CD4-positive, alpha-beta memory T cell (primary cell): Measurements from ENCODE around the gene EED. TPM values are rescaled to one million over a fixed set of nuclear protein-coding genes. Genes with fewer than 3 reads are reported as not detected.

Experiments used
- CTCF ChIA-PET: fragments of 350-600 bp; sonication (Branson Sonifier 250); formaldehyde crosslinking; loops from one replicate; lab custom pipeline; 2021; ENCODE audit warnings: inconsistent platforms; ENCODE audit not compliant: partially characterized antibody; lab: Charles Lee
- POLR2A ChIA-PET: fragments of 350-600 bp; sonication (Branson Sonifier 250); formaldehyde crosslinking; loops from one replicate; lab custom pipeline; 2021; ENCODE audit not compliant: partially characterized antibody; lab: Charles Lee
- DNase-seq, 5 donors: peaks; one replicate each; pipeline versions ENCODE4 v3.0.0 to v3.0.0-alpha.2; 2020 to 2022; ENCODE audit warnings: mixed read lengths in 1 of 5
- H3K27ac ChIP-seq: one replicate; pipeline ENCODE4 v1.7.0; 2013; ENCODE audit warnings: low read depth, low read length
- H3K27me3 ChIP-seq: 2 replicates; pipeline ENCODE4 v1.7.0; 2013; ENCODE audit warnings: mild to moderate bottlenecking, low read length, moderate library complexity; ENCODE audit not compliant: insufficient read depth
- H3K36me3 ChIP-seq: 2 replicates; pipeline ENCODE4 v1.7.0; 2013; ENCODE audit warnings: mild to moderate bottlenecking, low read length, moderate library complexity; ENCODE audit not compliant: insufficient read depth
- H3K4me1 ChIP-seq: 2 replicates; pipeline ENCODE4 v1.7.0; 2013; ENCODE audit warnings: mild to moderate bottlenecking, low read length, moderate library complexity; ENCODE audit not compliant: insufficient read depth
- H3K4me3 ChIP-seq, 2 donors: one replicate each; pipeline ENCODE4 v1.7.0; 2013; ENCODE audit warnings: low read length in 2 of 2, mild to moderate bottlenecking in 1 of 2
- H3K9me3 ChIP-seq, 2 donors: one replicate each; pipeline ENCODE4 v1.7.0; 2013; ENCODE audit warnings: low read length in 2 of 2, control low read depth in 1 of 2; ENCODE audit not compliant: control insufficient read depth in 1 of 2
- H3K27ac Mint-ChIP-seq, 7 donors: one replicate each; pipeline ENCODE4 v1.8.0; 2020 to 2021; ENCODE audit warnings: mixed read lengths in 7 of 7, mild to moderate bottlenecking in 6 of 7, inconsistent platforms in 3 of 7, moderate library complexity in 3 of 7
- H3K27me3 Mint-ChIP-seq, 2 donors: one replicate each; pipeline ENCODE4 v1.8.0; 2020 to 2021; ENCODE audit warnings: mixed read lengths in 2 of 2
- H3K36me3 Mint-ChIP-seq, 2 donors: one replicate each; pipeline ENCODE4 v1.8.0; 2020 to 2021; ENCODE audit warnings: mixed read lengths in 2 of 2, inconsistent platforms in 1 of 2, mild to moderate bottlenecking in 1 of 2
- H3K4me1 Mint-ChIP-seq, 4 donors: one replicate each; pipeline ENCODE4 v1.8.0; 2020 to 2021; ENCODE audit warnings: mixed read lengths in 4 of 4, mild to moderate bottlenecking in 1 of 4
- H3K4me3 Mint-ChIP-seq, 8 donors: one replicate each; pipeline ENCODE4 v1.8.0; 2020 to 2021; ENCODE audit warnings: mixed read lengths in 8 of 8, mild to moderate bottlenecking in 7 of 8, moderate library complexity in 6 of 8, inconsistent platforms in 3 of 8
- H3K9me3 Mint-ChIP-seq, 8 donors: one replicate each; pipeline ENCODE4 v1.8.0; 2020 to 2021; ENCODE audit warnings: mixed read lengths in 8 of 8, mild to moderate bottlenecking in 5 of 8, inconsistent platforms in 3 of 8, moderate library complexity in 1 of 8
- intact Hi-C: fragments of 100-400 bp; cut with micrococcal nuclease; formaldehyde crosslinking; loops from one replicate; pipeline ENCODE4 v1.15.1; 2023
- polyA plus RNA-seq, 2 donors: library from polyadenylated mRNA; unstranded; fragments of 300-500 nt; fragmentation: Illumina TruSeq; gene quantifications; one replicate each; pipeline ENCODE4 v1.2.3, GENCODE V29; 2021
- total RNA-seq, 2 experiments: library from RNA; stranded (reverse); gene quantifications; one replicate each; pipeline ENCODE4 v1.2.3, GENCODE V29; 2021

Gene EED
- total and polyA plus RNA-seq, 4 experiments from 2014 or later: 15.5 to 51.0 (median 37.0) TPM

GRCh38 chr11:86199354-86199753 is 45.2 kb upstream of the EED start:
- Histone ChIP-seq H3K9me3 (no peaks in the 10 kb centered on the region), H3K27ac (no peak overlapping the region), H3K4me3 (no peak overlapping the region), H3K36me3 (no peaks in the 10 kb centered on the region), H3K4me1 (peaks cover 15% of the 10 kb centered on the region), H3K27me3 (no peaks in the 10 kb centered on the region)
- DNase-seq: no peak
- intact Hi-C loops: no loop called here
- Mint-ChIP-seq H3K27me3 (no peaks in the 10 kb centered on the region), H3K27ac (no peak overlapping the region), H3K9me3 (no peaks in the 10 kb centered on the region), H3K4me3 (no peak overlapping the region), H3K4me1 (no peaks in the 10 kb centered on the region), H3K36me3 (no peaks in the 10 kb centered on the region)
- ChIA-PET CTCF (interaction anchor here (1.1 to 8.1 kb wide), 4 partner anchors 46 to 157 kb away, joined by 4 to 173 read pairs (median 14); partner anchors contain the start of gene EED), POLR2A (no interaction called here)

- no peaks in the 10 kb centered on the region for H3K9me3 ChIP-seq
- Mint-ChIP-seq H3K27me3 (no peaks in the 10 kb centered on the region), H3K27ac (no peak overlapping the region), H3K4me3 (no peak overlapping the region), H3K36me3 (no peaks in the 10 kb centered on the region), H3K4me1 (no peaks in the 10 kb centered on the region), H3K9me3 (no peaks in the 10 kb centered on the region)
- POLR2A ChIA-PET: interaction anchor here (0.7 to 2.9 kb wide), 6 partner anchors 41 to 554 kb away, joined by 3 to 16 read pairs (median 6); partner anchors contain the start of genes EED, PICALM and TMEM126A
- no peaks in the 10 kb centered on the region for H3K27me3 ChIP-seq
- H3K27ac ChIP-seq: no peak overlapping the region
- no peak for DNase-seq
- H3K36me3 ChIP-seq: no peaks in the 10 kb centered on the region
- no peak overlapping the region for H3K4me3 ChIP-seq
- CTCF ChIA-PET: interaction anchor here (0.6 to 6.1 kb wide), 9 partner anchors 8 to 347 kb away, joined by 3 to 39 read pairs (median 5); partner anchors contain the start of gene EED
- intact Hi-C loops: loop anchor here (5.0 kb wide), 1 partner anchor 41 kb away; the partner anchor contains the start of gene EED
- peaks cover 15% of the 10 kb centered on the region for H3K4me1 ChIP-seq
These were observed 43.1 kb upstream of the EED start for GRCh38 chr11:86201371-86201884.

- Mint-ChIP-seq H3K4me3 (no peak overlapping the region), H3K4me1 (no peaks in the 10 kb centered on the region), H3K9me3 (no peaks in the 10 kb centered on the region), H3K27me3 (no peaks in the 10 kb centered on the region), H3K36me3 (no peaks in the 10 kb centered on the region), H3K27ac (no peak overlapping the region)
- CTCF ChIA-PET: interaction anchor here (0.6 to 6.1 kb wide), 10 partner anchors 8 to 607 kb away, joined by 3 to 39 read pairs (median 5); partner anchors contain the start of gene EED
- Histone ChIP-seq H3K4me1 (peaks cover 15% of the 10 kb centered on the region), H3K27me3 (no peaks in the 10 kb centered on the region), H3K27ac (peak overlapping the region; percentile 52), H3K9me3 (no peaks in the 10 kb centered on the region), H3K36me3 (no peaks in the 10 kb centered on the region), H3K4me3 (peak overlapping the region; percentile 44 to 55)
- intact Hi-C loops: loop anchor here (2.0 to 5.0 kb wide), 3 partner anchors 17 to 159 kb away; partner anchors contain the start of gene EED
- POLR2A ChIA-PET: interaction anchor here (0.7 to 2.9 kb wide), 10 partner anchors 8 to 554 kb away, joined by 3 to 16 read pairs (median 4); partner anchors contain the start of genes CREBZF, EED, PICALM and TMEM126A
- peak in 1 of 5 donors; percentile 8 for DNase-seq
These were observed 42.6 kb upstream of the EED start for GRCh38 chr11:86202013-86202336.

GRCh38 chr11:86204356-86204755 is 40.2 kb upstream of the EED start:
- Histone ChIP-seq H3K9me3 (no peaks in the 10 kb centered on the region), H3K36me3 (no peaks in the 10 kb centered on the region), H3K27ac (no peak overlapping the region), H3K4me1 (peaks cover 15% of the 10 kb centered on the region), H3K27me3 (no peaks in the 10 kb centered on the region), H3K4me3 (no peak overlapping the region)
- DNase-seq: no peak
- Mint-ChIP-seq H3K36me3 (no peaks in the 10 kb centered on the region), H3K4me1 (no peaks in the 10 kb centered on the region), H3K27ac (peak overlapping the region in 1 of 7 donors; percentile 38), H3K9me3 (no peaks in the 10 kb centered on the region), H3K4me3 (no peak overlapping the region), H3K27me3 (no peaks in the 10 kb centered on the region)
- CTCF ChIA-PET: interaction anchor here (0.6 to 6.1 kb wide), 8 partner anchors 9 to 349 kb away, joined by 3 to 39 read pairs (median 6); partner anchors contain the start of gene CCDC83
- intact Hi-C loops: loop anchor here (5.0 kb wide), 1 partner anchor 38 kb away; the partner anchor contains the start of gene EED
- POLR2A ChIA-PET: interaction anchor here (1.0 to 1.4 kb wide), 3 partner anchors 38 to 349 kb away, joined by 3 to 6 read pairs (median 3); partner anchors contain the start of genes CCDC83 and PICALM

GRCh38 chr11:86205421-86206336 is 38.9 kb upstream of the EED start:
- POLR2A ChIA-PET: interaction anchor here (0.7 to 1.0 kb wide), 2 partner anchors 143 to 162 kb away, joined by 3 read pairs; no protein-coding TSS in a partner anchor
- no peak overlapping the region for H3K27ac ChIP-seq

GRCh38 chr11:86206337-86206695 is 38.2 kb upstream of the EED start:
- no peaks in the 10 kb centered on the region for H3K36me3 Mint-ChIP-seq
- no peaks in the 10 kb centered on the region for H3K27me3 ChIP-seq
- no peak overlapping the region for H3K4me3 Mint-ChIP-seq
- H3K4me3 ChIP-seq: no peak overlapping the region
- DNase-seq: no peak
- no peaks in the 10 kb centered on the region for H3K27me3 Mint-ChIP-seq
- no peak overlapping the region for H3K27ac ChIP-seq
- ChIA-PET POLR2A (interaction anchor here (0.7 kb wide), 1 partner anchor 163 kb away, joined by 3 read pairs; no protein-coding TSS in a partner anchor), CTCF (interaction anchor here (1.4 to 3.4 kb wide), 2 partner anchors 11 to 12 kb away, joined by 3 to 12 read pairs; no protein-coding TSS in a partner anchor)
- no peaks in the 10 kb centered on the region for H3K4me1 Mint-ChIP-seq
- H3K4me1 ChIP-seq: peaks cover 15% of the 10 kb centered on the region
- H3K36me3 ChIP-seq: no peaks in the 10 kb centered on the region
- no peaks in the 10 kb centered on the region for H3K9me3 Mint-ChIP-seq
- no peaks in the 10 kb centered on the region for H3K9me3 ChIP-seq
- no peak overlapping the region for H3K27ac Mint-ChIP-seq
- intact Hi-C loops: no loop called here

More at GRCh38 chr11:86205421-86206336, 38.9 kb upstream of the EED start:
- H3K4me3 ChIP-seq: no peak overlapping the region
- H3K4me1 Mint-ChIP-seq: no peaks in the 10 kb centered on the region
- CTCF ChIA-PET: interaction anchor here (1.4 to 6.1 kb wide), 5 partner anchors 10 to 351 kb away, joined by 3 to 39 read pairs (median 11); partner anchors contain the start of gene CCDC83
- intact Hi-C loops: no loop called here
- H3K27me3 Mint-ChIP-seq: no peaks in the 10 kb centered on the region
- no peak for DNase-seq
- H3K9me3 ChIP-seq: no peaks in the 10 kb centered on the region
- H3K27me3 ChIP-seq: no peaks in the 10 kb centered on the region
- H3K4me1 ChIP-seq: peaks cover 15% of the 10 kb centered on the region
- no peaks in the 10 kb centered on the region for H3K36me3 Mint-ChIP-seq
- H3K36me3 ChIP-seq: no peaks in the 10 kb centered on the region
- no peak overlapping the region for H3K4me3 Mint-ChIP-seq
- H3K9me3 Mint-ChIP-seq: no peaks in the 10 kb centered on the region
- H3K27ac Mint-ChIP-seq: no peak overlapping the region
